HEK293 (cell line): ENCODE data around the gene ZBTB17.

Experiments used
- CTCF ChIA-PET: fragments of 350-600 bp; formaldehyde crosslinking; extraction: SDS; loops from one replicate; lab custom pipeline; 2021; ENCODE audit warnings: antibody characterized with exemption; lab: Yijun Ruan, JAX
- POLR2A ChIA-PET: fragments of 300-600 bp; formaldehyde crosslinking; extraction: SDS; loops from one replicate; lab custom pipeline; 2020; ENCODE audit warnings: antibody characterized with exemption, inconsistent platforms; lab: Yijun Ruan, JAX
- H3K27ac ChIP-seq: fragments of 200-500 bp; sonication (Bioruptor generic); 2 replicates; pipeline ENCODE4 v1.5.1; 2014; ENCODE audit warnings: low read depth, low read length, control low read depth, inconsistent platforms; ENCODE audit errors: extremely low read depth
- H3K36me3 ChIP-seq, 2 experiments: fragments of 200-500 bp in 1 of 2; sonication (Bioruptor generic) in 1 of 2; 1 replicate in 1 of 2; 2 replicates in 1 of 2; pipeline ENCODE4 v1.5.1; 2014 to 2017; ENCODE audit warnings: inconsistent platforms in 2 of 2, low read length in 2 of 2; ENCODE audit not compliant: control insufficient read depth in 2 of 2, insufficient read depth in 1 of 2
- H3K4me1 ChIP-seq: fragments of 200-500 bp; sonication (Bioruptor generic); 2 replicates; pipeline ENCODE4 v1.5.1; 2014; ENCODE audit warnings: mild to moderate bottlenecking, low read length, inconsistent platforms; ENCODE audit not compliant: control insufficient read depth, insufficient read depth
- H3K4me3 ChIP-seq: 2 replicates; pipeline ENCODE4 v1.5.1; 2011; ENCODE audit warnings: low read depth, mild to moderate bottlenecking, control low read depth, low read length, moderate library complexity
- H3K9me3 ChIP-seq: fragments of 200-500 bp; sonication (Bioruptor generic); 2 replicates; pipeline ENCODE4 v1.5.1; 2014; ENCODE audit warnings: low read depth, low read length, inconsistent platforms; ENCODE audit not compliant: control insufficient read depth, insufficient read depth
- BCL11A ChIP-seq: fragments of 450-650 bp; formaldehyde crosslinking; IDR thresholded peaks from 2 replicates; pipeline ENCODE4 v1.5.1; 2016; ENCODE audit warnings: low read depth, missing biosample characterization, missing genetic modification characterization
- GLIS1 ChIP-seq: fragments of 450-650 bp; formaldehyde crosslinking; IDR thresholded peaks from 2 replicates; pipeline ENCODE4 v1.5.1; 2016; ENCODE audit warnings: missing biosample characterization, missing genetic modification characterization
- HIC1 ChIP-seq: fragments of 450-650 bp; formaldehyde crosslinking; IDR thresholded peaks from 2 replicates; pipeline ENCODE4 v1.5.1; 2016; ENCODE audit warnings: missing biosample characterization, missing genetic modification characterization
- KLF9 ChIP-seq: fragments of 450-650 bp; formaldehyde crosslinking; IDR thresholded peaks from 2 replicates; pipeline ENCODE4 v1.5.1; 2016; ENCODE audit warnings: missing biosample characterization, missing genetic modification characterization, low read depth
- REST ChIP-seq: fragments of 450-650 bp; formaldehyde crosslinking; IDR thresholded peaks from 2 replicates; pipeline ENCODE4 v1.5.1; 2016; ENCODE audit warnings: missing biosample characterization, missing genetic modification characterization
- YY2 ChIP-seq: fragments of 450-650 bp; formaldehyde crosslinking; IDR thresholded peaks from 2 replicates; pipeline ENCODE4 v1.5.1; 2016; ENCODE audit warnings: missing biosample characterization, missing genetic modification characterization
- ZFP3 ChIP-seq: fragments of 450-650 bp; formaldehyde crosslinking; IDR thresholded peaks from 2 replicates; pipeline ENCODE4 v1.5.1; 2016; ENCODE audit warnings: low read depth, missing biosample characterization, missing genetic modification characterization
- ZNF10 ChIP-seq: fragments of 450-650 bp; formaldehyde crosslinking; IDR thresholded peaks from 2 replicates; pipeline ENCODE4 v1.5.1; 2017; ENCODE audit warnings: missing biosample characterization, missing genetic modification characterization
- ZNF391 ChIP-seq: fragments of 450-650 bp; formaldehyde crosslinking; IDR thresholded peaks from 2 replicates; pipeline ENCODE4 v1.5.1; 2016; ENCODE audit warnings: low read depth, missing biosample characterization, missing genetic modification characterization, borderline replicate concordance
- ZNF449 ChIP-seq: fragments of 450-650 bp; formaldehyde crosslinking; IDR thresholded peaks from 2 replicates; pipeline ENCODE4 v1.5.1; 2017; ENCODE audit warnings: missing biosample characterization, mild to moderate bottlenecking, missing genetic modification characterization, moderate library complexity
- ZNF529 ChIP-seq: fragments of 450-650 bp; formaldehyde crosslinking; IDR thresholded peaks from 2 replicates; pipeline ENCODE4 v1.5.1; 2017; ENCODE audit warnings: missing genetic modification characterization, missing biosample characterization; ENCODE audit not compliant: insufficient replicate concordance
- ZNF544 ChIP-seq: fragments of 450-650 bp; formaldehyde crosslinking; IDR thresholded peaks from 2 replicates; pipeline ENCODE4 v1.5.0; 2017; ENCODE audit warnings: missing biosample characterization, missing genetic modification characterization
- ZNF549 ChIP-seq: fragments of 450-650 bp; IDR thresholded peaks from 2 replicates; pipeline ENCODE4 v1.5.1; 2018; ENCODE audit warnings: missing biosample characterization, missing genetic modification characterization, mild to moderate bottlenecking, inconsistent platforms, moderate library complexity
- ZNF560 ChIP-seq: fragments of 450-650 bp; formaldehyde crosslinking; IDR thresholded peaks from 2 replicates; pipeline ENCODE4 v1.5.1; 2017; ENCODE audit warnings: missing biosample characterization, missing genetic modification characterization, borderline replicate concordance
- ZNF600 ChIP-seq: fragments of 450-650 bp; formaldehyde crosslinking; IDR thresholded peaks from 2 replicates; pipeline ENCODE4 v1.5.1; 2016; ENCODE audit warnings: missing biosample characterization, missing genetic modification characterization
- ZNF623 ChIP-seq: fragments of 450-650 bp; formaldehyde crosslinking; IDR thresholded peaks from 2 replicates; pipeline ENCODE4 v1.5.1; 2016; ENCODE audit warnings: missing biosample characterization, missing genetic modification characterization
- ZNF658 ChIP-seq: fragments of 450-650 bp; formaldehyde crosslinking; IDR thresholded peaks from 2 replicates; pipeline ENCODE4; 2016; ENCODE audit warnings: missing biosample characterization, missing genetic modification characterization
- ZNF792 ChIP-seq: fragments of 450-650 bp; formaldehyde crosslinking; IDR thresholded peaks from 2 replicates; pipeline ENCODE4 v1.5.1; 2016; ENCODE audit warnings: missing biosample characterization, missing genetic modification characterization
- ZNF843 ChIP-seq: fragments of 450-650 bp; formaldehyde crosslinking; IDR thresholded peaks from 2 replicates; pipeline ENCODE4 v1.5.1; 2016; ENCODE audit warnings: missing biosample characterization, missing genetic modification characterization

ZBTB17 gene

GRCh38 chr1:15941899-15942660 lies 33.8 kb downstream of the ZBTB17 start:
- H3K9me3 ChIP-seq, result no peaks in the 10 kb centered on the region
- no peaks in the 10 kb centered on the region for H3K4me1 ChIP-seq
- no peak for TF ChIP-seq ZNF843
- TF ChIP-seq ZNF549, result no peak
- TF ChIP-seq BCL11A (tag by site-specific recombination), result 0 out of 2 replicates have a peak, but pooled peaks have one; percentile 38
- TF ChIP-seq ZNF600 (tag by site-specific recombination), result peak; percentile 79
- TF ChIP-seq REST (tag by site-specific recombination), result no peak
- no peak for TF ChIP-seq ZNF658
- TF ChIP-seq KLF9 (tag by site-specific recombination), result no peak
- no peak for TF ChIP-seq ZNF544 (tag by site-specific recombination)
- TF ChIP-seq YY2, result no peak
- TF ChIP-seq ZNF560 (tag by site-specific recombination), result no peak
- no peak for TF ChIP-seq ZFP3 (tag by site-specific recombination)
- TF ChIP-seq ZNF449, result no peak
- peak; percentile 82 for TF ChIP-seq HIC1 (tag by site-specific recombination)
- TF ChIP-seq ZNF391 (tag by site-specific recombination), result no peak
- TF ChIP-seq ZNF10 (tag by site-specific recombination), result peak; percentile 32; the same call in 1 of the 2 replicates
- TF ChIP-seq ZNF623, result no peak
- TF ChIP-seq ZNF792 (tag by site-specific recombination), result no peak
- TF ChIP-seq GLIS1, result 0 out of 2 replicates have a peak, but pooled peaks have one; percentile 12
- TF ChIP-seq ZNF529 (tag by site-specific recombination), result no peak
- no peak overlapping the region for H3K27ac ChIP-seq
- CTCF ChIA-PET, result interaction anchor here (0.6 kb wide), 1 partner anchor 171 kb away, joined by 3 read pairs; no protein-coding TSS in a partner anchor
- no peak overlapping the region for H3K4me3 ChIP-seq
- H3K36me3 ChIP-seq, result peaks cover 0 to 99% of the 10 kb centered on the region in 2 experiments; a peak in 2 of 3 replicates
- POLR2A ChIA-PET, result interaction anchor here (0.6 to 1.1 kb wide), 2 partner anchors 151 to 175 kb away, joined by 3 to 4 read pairs; no protein-coding TSS in a partner anchor
